Stimulated activated CD4-positive, alpha-beta T cell treated with anti-CD3 and anti-CD28 coated beads, Interleukin-1b, Interleukin-23, amount 100 ng/mL, for 4 hours (primary cell): ENCODE measurements around the gene BTRC.
A peak's percentile ranks its signal among the peaks of the same experiment; 100 is the strongest.

Experiments
- DNase-seq, 2 donors: peaks; one replicate each; pipeline ENCODE4 v3.0.0-alpha.2; 2020; ENCODE audit warnings: low read depth in 2 of 2

BTRC gene

DNA sequence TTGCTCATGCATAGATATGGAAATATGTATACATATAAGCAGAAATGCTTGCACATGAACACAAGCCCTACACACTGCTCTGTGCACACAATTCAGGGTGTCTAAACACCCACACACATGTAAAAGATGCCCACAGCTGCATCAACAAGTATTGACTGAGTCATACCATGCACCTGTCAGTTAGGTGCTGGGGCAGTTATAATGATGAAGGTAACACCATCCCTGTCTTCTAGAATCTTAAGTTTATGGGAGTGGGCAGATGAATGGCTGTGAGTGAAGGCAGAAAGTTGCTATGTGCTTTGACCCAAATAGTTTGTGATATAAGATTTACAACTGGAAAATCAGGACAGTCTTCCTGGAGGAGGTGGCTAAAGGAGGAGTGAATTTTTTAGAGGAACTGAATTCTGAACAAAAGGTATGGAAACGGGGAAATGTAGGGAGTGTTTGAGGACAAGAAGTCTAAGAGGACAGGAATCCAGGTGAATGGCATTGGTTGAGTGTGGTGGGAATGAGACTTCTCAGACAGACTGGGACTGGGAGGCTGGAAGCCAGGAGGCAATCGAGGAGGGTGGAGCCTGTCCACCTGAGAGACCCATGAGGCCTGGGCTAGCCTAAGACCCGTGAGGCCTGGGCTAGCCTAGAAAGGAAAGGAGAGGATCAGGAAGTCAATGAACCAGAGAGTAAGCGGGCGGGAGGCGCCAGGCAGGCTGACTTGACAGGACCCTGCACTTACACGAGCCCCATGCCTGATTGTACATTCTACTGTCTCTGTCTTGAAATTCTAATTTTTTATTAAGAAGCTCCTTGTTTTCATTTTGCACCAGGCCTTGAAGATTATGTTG lies 213.4 kb downstream of the BTRC start:
- no peak for DNase-seq

DNA sequence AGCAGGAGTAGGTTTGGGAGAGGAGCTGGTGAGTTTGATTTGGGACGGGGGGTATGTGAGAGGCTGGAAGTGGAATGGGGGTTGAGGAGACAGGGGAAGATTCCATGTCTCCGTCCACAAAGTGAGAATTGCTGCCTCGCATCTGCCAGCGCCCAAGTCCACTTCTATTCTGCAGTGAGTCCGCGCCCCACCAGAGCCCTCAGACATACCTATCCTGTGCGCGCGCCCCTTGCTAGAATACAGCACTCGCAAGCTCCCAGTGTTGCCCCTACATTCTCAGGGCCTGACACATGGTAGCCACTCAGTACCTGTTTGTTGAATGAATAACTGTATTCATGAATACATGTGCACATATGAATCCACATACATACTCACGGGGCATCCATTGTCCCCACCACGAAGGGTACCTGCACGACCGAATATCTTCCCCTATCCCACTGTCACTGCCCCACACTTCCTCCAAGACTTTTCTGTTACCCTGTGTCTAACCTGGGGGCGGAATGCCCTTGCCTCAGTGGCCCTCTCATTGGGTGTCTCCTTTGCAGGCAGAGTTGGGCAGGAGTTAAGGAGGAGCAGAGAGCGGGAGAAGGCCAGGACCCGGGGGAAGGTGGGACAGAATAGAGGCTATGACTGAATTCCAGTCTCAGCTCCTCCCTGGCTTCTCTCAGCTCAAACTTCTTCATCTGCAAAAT lies 214.2 kb downstream of the BTRC start:
- no peak for DNase-seq

DNA sequence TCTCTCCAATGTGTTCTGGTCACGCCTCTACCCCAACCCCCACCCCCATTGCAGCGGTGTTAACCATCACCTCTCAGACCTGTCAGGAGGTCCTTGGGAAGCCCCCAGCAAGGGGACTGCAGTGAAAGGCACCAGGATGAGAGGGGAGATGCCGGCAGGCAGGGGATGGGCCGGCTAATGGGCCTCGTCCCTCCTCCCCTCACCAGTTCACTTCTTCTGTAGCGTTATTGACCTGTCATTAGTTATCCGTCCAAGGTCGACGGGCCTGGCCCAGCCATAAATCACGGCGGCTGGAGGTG lies 215.3 kb downstream of the BTRC start:
- no peak for DNase-seq

DNA sequence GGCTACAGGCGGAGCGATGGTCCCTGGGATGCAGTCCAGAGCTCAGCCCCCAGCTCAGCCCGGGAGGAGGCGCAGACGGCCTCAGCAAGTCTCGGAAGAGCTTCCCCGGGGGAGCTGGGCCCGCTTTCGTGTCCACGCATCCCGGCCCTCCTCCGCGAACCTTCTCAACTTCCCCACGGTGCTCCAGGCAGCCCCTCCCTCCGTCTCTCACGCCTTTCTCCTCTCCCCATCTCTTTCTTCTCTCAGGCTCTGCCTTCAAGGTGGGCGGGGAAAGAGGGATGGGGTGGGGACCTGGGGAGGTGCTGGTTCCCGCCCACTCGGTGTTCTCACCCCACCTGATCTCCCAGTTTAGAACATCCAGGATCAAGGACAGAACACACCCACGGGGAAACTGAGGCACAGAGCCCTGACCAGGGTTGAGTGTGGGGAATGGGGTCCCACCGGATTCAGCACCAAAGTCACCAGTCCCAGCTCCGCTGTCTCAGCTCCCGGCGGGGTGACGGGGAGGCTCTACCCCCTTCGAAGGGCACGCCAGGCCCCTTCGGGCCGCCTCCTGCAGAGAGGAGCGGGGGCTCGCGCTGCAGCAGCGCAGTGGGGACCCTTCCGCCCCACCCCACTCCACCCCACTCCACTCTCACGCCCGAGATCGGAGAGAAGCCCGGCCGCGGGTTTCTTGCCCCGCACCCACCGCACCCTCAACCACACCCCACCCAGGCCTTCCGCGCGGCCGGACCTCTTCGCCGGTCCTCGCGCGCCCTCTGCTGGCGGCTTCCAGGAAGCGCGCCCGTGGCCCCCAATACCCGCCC lies 215.9 kb downstream of the BTRC start:
- peak; percentile 78 to 79 for DNase-seq

DNA sequence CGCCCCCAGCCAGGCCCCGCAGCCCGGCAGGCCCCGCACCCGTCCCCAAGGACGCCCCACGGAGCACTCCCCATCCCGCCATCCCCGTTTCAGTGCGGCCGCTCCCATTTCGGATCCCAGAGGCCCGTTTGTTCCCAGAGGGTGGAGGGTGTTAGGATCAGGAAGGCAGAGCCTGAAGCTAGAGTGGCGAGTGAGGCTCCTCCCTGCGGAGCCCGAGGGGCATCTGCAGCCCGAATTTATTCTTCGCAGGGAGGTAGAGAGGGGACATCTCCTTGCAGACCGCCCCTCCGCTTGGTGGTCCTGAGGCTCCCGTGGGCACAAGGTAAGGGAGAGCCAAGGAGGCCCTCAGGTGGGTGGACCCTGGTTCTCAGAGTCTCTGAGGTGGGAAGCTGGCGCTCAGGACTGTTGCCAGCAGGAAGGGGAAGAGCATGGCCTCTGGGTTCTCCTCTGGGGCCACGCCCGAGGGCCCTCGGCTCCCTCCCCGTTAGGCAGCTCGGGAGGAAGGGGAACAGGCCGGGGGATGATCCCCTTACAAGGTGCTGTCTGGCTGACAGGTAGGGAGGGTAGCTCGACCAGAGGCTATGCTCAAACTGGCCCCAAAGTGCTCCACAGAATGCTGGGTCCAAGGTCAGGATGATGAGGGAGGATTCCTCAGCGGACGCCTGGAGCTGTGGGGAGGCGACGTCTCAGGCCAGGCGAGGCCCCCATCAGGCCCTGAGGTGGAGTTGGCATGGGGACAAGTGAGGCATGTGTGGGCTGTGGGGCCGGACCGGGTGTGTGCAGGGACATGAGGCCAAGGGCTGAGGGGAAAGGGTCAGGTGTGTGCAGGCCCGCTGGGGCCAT lies 216.7 kb downstream of the BTRC start:
- DNase-seq, result no peak

DNA sequence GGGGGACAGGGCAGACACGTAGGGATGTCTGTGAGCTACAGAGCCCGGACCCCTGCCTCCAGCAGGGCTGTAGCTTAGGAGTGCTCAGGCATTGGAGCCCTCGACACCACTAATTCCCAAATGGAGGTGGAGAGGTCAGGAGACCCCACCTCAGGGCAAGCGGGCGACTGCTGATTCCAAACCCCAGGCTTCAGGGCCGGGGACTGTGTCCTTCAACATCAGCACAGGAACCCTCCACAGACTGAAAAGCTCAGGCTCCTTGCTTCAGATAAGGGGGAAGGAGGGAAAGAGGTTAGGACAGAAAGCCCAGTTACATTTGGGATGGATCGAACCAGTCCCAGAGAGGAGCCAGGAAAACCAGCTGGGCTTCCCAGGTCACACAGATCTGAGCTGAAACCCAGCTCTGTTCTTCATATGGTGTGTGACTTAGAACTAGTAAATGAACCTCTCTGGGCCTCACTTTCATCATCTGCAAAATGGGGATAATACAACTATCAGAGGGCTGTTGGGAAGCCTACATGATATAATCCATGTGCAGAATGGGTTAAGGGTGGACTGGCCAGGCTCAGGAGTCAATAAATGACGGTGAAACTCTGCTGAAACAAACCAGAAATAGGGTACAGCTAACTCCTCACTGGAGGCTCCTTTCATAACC lies 217.4 kb downstream of the BTRC start:
- DNase-seq, result no peak

DNA sequence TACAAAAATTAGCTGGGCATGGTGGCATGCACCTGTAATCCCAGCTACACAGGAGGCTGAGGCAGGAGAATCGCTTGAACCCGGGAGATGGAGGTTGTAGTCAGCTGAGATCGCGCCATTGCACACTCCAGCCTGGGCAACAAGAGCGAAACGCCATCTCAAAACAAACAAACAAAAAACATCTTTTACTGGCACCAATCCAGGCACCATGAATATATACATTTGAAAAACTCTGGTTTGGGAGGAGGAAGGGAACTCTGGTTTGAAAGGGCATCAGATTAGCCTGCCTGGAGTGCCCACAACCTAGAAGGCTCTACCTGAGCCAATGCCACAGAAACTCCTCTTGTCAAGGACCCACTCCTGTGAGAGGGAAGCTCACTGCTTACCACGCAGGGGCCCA lies 218.2 kb downstream of the BTRC start:
- DNase-seq, result no peak

DNA sequence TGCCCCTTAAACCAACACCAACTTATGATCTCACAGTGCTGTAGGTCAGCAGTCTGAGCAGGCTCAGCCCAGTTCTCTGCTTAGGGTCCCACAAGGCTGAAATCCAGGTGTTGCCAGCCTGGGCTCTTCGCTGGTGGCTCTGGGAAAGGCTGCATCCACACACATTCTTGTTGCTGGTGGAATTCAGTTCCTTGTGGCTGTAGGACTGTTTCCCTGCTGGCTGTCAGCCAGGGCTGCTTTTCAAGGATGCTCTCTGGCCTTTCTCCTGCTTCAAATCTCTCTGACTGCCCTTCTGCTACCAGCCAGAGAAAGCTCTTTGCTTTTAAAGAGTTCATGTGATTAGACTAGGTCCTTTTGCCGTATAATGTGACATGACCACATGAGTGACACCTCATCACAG lies 218.8 kb downstream of the BTRC start:
- no peak for DNase-seq

DNA sequence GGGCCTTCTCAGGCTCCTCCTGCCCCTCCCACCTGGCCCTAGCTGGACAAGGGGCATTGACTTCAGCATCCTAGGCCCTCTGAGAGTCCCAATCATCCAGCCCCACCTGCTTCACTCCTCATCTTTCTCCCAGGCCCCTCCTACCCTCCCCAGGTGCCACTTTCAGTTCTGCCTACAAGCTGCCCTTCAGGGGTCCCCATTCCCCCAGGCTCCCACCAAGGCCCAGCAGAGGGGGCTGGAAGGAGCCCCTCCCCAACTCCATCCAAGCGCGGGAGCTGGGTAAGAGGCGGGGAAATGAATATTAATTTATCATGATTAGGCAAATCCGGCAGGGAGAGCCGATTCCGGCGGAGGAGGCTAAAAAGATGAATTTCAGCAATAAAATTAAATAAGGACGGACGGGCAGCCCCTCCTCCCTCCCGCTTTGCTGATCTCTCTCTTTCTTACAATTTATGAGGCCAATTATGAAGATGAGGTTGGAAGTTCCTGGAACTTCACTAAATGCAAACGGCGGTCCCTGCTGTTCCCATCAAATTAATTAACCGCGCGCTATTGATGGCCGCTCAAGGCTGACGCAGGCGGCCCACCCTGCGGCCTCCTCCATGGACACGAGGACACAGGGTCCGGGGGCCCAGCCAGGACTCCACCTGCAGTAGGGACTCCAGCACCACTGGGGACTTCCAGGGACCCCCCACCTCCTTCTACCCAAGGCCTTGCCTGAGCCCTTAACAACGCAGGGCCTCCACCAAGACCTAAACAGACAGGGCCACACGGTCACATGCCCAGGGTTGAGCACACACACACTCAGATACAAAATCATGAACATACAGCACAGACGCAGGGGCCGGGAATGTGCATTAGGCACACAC lies 220.2 kb downstream of the BTRC start:
- DNase-seq, result no peak

DNA sequence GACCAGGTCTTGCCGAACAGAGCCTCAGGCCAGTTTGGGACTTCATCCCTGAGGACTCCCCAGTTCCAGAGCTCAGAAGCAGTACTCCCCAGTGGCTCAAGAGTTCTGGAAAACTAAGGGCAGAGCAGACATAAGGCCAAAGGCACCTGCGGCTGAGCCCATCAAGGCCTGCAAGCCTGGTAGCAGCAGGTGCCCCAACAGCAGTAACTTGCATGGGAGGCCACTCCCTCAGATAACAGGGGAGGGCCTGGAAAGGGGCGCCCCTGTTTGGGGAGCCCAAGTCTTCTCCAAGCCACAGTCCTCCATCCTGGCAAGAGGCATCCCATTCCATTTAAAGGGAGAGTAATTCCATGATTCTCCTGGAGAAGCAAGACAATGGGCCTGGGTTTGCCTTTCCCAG lies 221.1 kb downstream of the BTRC start:
- DNase-seq, result no peak

DNA sequence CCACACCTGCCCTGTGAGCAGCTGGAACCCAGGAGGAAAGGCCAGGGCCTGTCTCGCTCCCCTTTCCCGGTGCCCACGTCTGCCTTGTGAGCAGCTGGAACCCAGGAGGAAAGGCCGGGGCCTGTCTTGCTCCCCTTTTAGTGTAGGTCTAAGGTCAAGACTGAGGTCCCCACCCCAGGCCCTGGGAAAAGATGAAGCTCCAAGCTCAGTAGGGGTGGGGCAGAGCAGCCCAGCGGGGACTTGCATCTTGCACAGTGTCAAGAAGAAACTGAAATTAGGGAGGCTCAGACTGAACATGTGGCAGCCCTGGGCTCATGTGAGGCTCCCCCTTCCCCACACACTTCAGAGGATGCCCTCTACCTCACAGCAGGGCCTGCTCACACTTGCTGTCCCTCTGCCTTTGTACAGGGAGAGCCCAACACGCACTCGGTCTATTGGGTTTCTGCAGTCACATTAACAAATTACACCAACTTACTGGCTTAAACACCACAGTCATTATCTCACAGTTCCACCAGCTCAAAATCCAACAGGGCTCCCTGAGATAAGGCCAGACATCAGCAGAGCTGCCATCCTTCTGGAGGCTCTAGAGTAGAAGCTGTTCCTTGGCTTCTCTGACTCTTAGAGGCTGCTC lies 221.7 kb downstream of the BTRC start:
- DNase-seq, result no peak

DNA sequence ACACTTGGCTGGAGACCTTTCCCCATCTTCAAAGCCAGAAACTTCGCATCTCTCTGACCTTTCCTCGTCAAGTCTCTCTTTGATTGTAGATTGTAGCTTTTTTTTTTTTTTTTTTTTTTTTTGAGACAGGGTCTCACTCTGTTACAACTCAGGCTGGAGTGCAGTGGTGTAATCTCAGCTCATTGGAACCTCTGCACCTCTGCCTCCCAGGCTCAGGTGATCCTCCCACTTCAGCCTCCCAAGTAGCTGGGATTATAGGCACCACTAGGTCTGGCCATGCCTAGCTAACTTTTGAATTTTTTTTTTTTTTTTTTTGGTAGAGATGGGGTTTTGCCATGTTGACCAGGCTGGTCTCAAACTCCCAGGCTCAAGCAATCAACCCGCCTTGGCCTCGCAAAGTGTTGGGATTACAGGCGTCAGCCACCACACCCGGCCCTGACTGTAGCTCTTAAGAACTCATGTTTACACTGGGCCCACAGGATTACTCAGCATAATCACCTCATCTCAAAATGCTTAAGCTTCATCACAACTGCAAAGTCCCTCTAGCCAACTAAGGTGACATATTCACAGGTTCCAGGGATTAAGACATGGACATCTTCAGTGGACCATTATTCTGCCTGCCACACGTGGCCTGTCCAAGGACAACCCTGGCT lies 222.4 kb downstream of the BTRC start:
- DNase-seq, result no peak

DNA sequence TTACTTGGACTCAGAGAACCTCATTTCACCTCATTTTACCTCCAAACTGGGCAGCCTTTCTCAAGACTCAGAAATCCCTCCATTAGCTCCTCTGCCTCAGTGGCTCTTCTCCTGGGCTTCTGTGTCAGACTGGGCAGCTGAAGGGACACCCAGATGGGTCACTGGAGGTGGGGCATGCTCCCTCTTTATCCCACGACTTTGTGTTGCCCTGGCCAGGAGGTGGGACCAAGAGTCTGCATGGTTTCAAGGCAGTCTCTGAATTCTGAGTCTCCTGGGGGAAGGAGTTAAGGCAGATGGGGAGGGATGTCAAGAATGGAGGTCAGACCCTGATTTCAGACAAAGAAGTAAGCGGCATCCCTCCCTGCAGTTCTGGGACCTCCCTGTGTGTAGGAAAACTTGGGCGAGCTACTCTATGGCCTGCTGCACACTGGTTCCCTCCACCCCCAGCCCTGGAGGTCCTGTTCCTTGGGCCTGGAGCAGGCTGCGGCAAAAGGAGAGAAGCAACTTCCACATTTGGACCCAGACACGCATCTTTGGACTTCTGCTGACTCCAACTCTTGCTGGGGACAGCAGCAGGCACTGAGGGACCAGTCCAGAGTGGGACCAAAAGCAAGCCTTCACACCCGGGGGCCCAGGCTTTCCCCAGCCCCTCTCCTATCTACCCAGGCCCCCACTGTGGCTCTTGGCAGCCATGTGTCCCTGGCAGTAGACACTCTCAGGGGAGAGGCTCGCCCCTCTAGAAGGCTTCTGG lies 223.3 kb downstream of the BTRC start:
- no peak for DNase-seq

DNA sequence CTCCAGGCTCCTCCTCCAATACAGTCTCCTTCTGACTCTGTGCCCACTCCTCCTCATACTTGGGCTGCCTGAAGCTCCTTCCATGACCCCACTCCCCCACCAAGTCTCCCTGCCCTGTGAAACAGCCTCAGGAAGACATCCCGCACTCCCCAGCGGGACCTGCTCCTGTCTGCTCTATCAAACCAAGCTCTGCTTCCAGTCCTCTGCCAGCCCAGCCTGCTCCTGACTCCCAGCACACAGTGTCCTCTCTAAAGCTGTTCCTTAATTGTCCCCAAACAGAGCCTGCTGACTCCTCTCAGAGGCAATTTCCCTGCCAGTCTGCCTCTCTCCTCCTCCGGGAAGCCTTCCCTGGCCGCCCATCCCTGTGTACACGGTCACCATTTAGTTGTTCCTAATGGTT lies 224.2 kb downstream of the BTRC start:
- DNase-seq, result no peak

DNA sequence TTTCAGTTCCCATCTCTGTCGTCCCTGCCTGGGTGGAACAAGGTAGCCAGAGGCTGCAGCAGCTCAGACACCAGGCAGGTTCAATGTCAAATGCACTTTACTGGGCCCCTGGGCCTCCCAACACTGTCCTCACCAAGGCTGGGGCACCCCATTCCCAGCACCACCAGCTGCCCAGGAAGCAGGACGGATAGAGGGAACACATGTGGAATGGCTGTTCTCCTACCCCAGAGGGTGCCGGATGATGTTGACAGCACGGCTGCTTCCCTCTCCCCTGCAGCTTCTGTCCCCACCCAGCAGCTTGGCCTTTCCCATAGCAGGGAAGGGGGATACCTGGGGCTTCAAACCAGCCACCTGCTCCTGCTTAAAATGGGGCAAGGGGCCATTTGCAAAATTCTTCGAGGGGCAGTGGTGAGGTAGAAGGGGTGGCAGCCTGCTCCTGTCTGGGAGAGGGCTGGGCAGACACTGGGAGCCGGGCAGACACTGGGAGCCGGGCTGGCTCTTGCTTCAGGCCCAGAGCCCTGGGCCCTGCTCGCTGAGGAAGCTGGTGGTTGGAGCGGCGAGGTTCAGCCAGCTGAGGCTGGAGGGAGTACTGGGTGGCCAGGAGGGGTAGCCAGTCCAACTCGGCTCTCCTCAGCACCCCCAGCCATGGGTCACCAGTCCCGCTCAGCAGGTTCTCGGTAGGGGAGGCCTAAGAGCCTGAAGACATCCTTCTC lies 225.0 kb downstream of the BTRC start:
- no peak for DNase-seq

DNA sequence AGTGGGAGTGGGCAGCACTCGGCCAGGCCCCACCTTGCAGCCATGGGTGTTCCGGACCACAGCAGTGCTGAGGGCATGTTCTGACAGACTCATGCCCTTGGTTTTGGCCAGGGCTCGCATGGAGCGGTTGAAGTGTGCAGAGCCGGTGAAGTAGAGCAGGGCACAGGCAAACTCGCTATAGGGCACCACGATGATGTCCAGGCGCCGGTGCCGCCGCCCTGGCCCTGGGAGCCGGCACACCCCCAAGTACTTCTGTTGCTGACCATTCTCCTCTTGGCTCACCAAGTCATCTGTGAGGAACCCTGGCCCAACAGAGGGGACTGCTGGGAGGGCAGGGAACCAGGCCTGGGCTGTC lies 225.5 kb downstream of the BTRC start:
- DNase-seq, result no peak

DNA sequence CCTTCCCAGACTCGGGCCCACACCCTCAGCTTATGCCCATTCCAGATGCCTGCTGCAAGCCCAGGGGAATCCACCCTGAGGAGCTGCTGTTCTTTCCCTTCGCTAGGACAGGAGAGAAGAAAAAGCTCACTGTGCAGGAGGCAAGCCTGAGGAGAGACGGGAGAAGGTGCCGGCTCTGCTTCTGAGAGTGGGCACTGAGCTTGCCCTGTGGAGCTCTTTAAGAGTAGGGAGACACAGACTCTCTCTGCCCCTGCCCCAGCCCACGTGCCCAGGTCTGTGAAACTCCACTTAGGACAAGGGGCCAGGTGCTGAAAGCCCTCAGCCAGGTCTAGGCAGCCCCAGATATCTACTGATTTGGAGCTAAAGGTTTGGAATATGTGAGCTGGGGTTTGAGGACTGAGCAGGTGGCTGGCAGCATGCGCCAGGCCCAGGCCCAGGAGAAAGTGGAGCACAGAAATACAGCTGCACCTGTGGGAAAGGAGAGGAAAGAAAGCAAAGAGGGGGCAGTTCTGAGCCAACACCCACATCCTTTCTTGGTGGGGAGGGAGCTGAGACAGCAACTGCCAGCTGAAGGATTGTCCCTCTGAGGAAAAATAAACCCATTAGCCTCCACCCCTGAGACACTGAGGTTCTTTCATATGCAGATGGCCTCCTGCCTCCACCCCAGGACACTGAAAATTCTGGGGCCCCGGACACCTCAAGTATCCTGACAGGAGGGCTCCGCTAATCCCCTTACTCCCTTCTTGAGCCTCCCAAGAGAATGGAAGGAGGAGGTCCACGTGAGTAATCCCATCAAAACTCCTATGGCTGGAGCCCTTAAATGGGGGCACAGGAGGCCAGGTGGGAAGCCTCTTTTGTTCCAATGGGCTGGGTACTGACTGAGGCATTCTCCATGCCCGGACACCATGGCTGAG lies 226.8 kb downstream of the BTRC start:
- DNase-seq, result no peak
